K562 treated with DMSO at 1 percent for 48 hours (cell line): ENCODE data around the gene TBC1D10A. TPM values are rescaled to one million over a fixed set of nuclear protein-coding genes. Genes with fewer than 3 reads are reported as not detected.

ENCODE experiments used
- total RNA-seq: library from RNA; unstranded; fragments of 300-600 nt; gene quantifications from 2 replicates; pipeline ENCODE4 v1.2.3, GENCODE V29; 2022; ENCODE audit warnings: low replicate concordance; ENCODE audit errors: extremely low read depth

TBC1D10A gene, protein sequence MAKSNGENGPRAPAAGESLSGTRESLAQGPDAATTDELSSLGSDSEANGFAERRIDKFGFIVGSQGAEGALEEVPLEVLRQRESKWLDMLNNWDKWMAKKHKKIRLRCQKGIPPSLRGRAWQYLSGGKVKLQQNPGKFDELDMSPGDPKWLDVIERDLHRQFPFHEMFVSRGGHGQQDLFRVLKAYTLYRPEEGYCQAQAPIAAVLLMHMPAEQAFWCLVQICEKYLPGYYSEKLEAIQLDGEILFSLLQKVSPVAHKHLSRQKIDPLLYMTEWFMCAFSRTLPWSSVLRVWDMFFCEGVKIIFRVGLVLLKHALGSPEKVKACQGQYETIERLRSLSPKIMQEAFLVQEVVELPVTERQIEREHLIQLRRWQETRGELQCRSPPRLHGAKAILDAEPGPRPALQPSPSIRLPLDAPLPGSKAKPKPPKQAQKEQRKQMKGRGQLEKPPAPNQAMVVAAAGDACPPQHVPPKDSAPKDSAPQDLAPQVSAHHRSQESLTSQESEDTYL
- total RNA-seq, result not detected in 2 replicates

DNA sequence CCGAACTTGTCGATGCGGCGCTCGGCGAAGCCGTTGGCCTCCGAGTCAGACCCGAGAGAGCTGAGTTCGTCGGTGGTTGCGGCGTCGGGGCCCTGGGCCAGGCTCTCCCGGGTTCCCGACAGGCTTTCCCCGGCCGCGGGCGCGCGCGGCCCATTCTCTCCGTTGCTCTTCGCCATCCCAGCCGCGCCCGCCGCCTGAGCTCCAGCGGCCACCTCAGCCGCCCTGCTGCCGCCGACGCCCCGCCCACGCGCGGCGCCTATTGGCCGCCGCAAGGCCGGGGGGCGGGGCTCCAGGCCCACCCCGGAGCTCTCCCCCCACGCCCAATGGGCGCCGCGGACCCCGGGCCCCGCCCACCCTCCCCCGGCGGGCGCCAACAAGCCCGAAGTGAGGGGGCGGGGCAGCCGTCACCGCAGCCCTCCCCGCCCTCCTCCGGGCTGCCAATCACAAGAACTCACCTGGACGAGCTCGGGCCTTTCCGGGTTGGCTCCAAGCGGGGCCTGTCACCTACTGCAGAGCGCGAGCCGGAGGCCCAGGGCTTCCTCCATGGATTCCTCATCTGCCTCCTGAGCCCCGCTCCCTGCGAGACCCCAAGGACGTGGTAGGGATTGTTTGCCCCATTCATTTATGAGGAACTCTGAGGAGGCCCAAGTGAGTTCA lies at the start of gene TBC1D10A:
TSS of gene TBC1D10A (minus strand) at position 236 of the 657 bp plus-strand sequence. CDS start at position 176, 60 bp downstream.

DNA sequence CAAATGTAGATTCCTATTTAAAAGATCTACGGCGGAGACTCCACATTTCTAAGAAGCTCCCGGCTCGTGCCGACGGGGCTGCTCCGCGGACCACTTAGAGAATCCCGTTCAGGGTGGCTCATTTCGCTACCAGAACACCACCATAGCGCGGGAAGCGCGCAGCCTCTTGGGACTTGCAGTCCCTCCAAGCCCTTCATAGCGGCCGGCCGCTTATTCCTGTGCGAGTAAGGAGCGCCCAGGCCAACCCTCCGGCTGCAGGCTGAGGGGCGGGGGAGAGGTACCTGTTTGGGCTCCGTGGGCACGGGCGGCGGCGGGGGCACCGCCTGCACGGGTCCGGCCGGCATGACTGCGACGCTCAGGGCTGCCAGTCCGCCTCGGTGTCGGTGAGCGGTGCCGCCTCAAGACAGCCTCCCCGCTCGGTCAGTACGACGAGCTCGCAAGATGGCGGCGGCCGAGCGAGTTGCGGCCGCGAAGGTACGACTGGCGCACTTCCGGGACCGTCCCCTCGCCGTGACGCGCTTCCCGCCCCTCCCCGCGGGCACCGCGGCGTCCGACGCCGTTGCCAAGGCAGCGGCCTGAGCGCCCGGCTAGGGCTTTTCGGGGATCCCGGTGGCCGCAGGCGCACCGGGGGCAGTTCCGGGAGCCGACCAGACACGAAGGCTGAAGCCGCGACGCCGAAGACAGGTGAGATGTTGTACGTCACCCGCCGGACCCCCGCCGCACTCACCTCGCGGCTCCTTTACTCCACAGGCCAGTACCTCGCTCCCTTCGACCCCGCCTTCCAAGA lies 29.9 kb upstream of the TBC1D10A start, which contains the start of the genes CCDC157 and SF3A1:
TSS of gene CCDC157 (plus strand) at position 559 of the 787 bp plus-strand sequence. CDS start 8,994 bp downstream, outside the sequence.
TSS of gene SF3A1 (minus strand) at position 446 of the 787 bp plus-strand sequence. CDS start at position 344, 102 bp downstream.

DNA sequence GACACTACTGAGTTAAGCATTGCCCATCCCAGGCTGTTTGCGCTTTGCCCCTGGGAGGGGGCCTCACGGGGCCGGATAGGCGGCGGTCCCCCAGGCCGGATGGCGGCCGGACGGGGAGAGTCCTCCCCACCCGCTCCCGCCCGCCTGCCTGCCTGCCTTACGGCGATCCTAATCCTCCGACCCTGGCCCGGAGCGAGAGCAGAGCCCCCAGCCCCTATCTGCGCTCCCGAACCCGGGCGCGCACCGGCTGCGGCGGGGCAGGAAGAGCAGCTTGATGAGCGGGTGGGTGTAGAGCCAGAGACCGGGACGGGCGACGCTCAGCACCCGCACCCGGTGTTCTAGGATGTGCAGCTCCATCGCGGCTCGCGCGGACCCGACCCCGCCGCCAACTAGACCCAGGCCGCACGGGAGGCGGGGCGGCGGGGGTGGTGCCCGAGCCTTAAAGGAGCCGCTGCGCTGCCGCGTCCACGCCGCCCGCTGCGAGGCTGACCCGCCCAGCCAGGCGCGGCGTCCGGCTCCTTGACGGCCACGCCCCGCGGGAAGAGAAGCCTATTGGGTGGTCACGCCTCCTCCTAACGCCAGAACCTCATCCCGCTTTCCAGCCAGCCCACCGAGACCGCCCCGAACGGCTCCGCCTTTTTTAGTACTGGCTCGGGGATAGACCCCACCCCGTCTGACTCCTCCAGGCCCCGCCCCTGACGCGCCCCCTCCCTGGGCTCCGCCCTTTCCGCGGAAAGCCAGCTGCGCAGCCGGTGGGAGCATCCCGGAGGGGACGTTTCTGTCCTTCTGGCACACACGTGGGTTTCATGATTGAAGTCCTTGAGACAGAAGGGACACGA lies 37.4 kb downstream of the TBC1D10A start, which contains the start of gene CASTOR1:
TSS of gene CASTOR1 (minus strand) at position 365 of the 839 bp plus-strand sequence. CDS start at position 357, 8 bp downstream.

DNA sequence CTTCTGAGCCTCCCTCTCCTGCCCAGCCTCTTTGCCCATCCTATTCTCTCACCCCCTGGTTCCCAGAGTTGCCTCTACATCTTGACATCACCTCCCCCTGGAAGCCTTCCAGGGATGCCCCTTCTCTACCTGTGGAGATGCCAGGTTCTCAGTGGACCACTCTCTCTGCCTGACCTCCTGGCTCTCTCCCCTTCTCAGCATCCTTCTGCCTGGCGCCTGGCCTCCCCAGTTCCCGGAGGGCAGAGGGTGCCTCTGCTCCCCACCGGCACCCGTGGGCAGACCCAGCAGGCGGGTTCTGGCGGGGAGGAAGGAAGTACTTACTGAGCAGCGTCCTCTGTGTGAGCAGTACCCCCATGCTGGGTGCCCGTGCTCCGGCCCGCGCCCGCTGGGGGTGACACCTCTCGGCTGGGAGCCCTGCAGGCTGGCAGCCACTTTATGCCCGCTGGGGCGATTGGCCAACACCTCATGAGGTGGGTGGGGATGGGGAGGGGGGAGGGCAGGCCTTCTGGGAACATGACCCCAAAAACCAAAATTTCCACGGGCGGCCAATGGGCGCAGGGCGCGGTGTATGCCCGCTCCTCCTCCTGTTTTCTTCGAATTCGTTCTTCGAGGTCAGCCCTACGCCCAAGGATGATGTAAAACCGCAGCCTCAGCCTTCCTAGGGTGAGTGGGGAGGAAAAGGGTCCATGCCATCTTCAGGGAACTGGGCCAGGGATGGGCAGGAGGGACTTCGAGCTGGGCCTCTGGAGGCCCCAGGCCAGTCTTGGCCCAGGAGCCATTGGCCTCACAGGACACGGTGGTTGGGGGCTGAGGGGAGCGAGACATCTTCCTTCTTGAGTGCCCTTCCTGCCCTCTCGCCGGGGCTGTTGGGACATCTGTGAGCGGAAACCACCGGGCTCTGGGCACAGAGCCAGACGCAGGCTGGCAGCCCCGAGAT lies 60.0 kb downstream of the TBC1D10A start, which contains the start of gene OSM:
TSS of gene OSM (minus strand) at position 407 of the 937 bp plus-strand sequence. CDS start at position 355, 52 bp downstream.

DNA sequence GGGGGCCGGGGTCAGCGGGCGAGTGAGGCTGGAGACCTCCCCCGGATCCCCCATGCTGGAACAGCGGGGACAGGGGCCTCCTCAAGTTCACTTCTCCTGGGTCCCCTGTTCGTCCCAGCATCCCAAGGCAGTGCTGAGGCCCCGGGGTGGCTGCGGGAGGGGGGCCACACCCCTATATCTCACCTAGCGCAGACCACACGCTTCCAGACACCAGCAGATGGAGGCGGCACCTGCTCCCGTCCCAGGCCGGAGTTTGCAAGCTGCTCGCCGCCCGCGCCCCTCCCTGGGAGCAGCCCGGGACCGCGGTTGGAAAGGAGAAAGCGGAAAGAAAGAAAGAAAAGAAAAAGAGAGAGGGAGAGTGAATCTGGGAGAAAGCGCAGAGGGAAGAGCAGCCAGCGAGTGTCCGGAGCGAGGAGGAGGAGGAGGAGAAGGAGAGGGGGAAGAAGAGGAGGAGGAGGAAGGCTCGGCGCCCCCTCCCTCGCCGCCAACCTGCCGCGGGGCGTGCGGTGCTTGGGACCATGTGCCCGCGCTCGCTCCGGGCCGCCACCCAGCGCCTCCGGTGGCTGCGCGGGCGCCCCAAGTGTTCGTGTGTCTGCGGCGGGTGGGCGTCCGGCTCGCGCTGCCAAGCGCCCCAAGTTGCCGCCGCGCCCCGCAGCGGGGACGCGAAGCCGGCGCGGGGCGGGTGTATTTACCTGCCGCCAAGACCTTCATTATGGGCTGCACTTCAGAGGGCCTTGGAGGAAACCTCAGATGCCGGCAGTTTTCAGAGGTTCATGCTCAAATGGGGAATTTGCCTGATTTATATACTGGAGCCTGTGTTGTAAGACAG lies 80.5 kb downstream of the TBC1D10A start, which contains the start of gene LIF:
TSS of gene LIF (minus strand) at position 775 of the 829 bp plus-strand sequence. CDS start at position 711, 64 bp downstream.

Other genes starting within 250 kb of the TBC1D10A start
- gene HORMAD2, start 246.5 kb downstream of the TBC1D10A start, total RNA-seq, result not detected in 2 replicates
- not detected in 2 replicates for gene LIF, start 80.2 kb downstream of the TBC1D10A start, total RNA-seq
- not detected in 2 replicates for gene OSM, start 60.1 kb downstream of the TBC1D10A start, total RNA-seq
- gene CASTOR1, start 37.4 kb downstream of the TBC1D10A start, total RNA-seq, result not detected in 2 replicates
- not detected in 2 replicates for gene SF3A1, start 30.0 kb upstream of the TBC1D10A start, total RNA-seq
- gene CCDC157, start 30.1 kb upstream of the TBC1D10A start, total RNA-seq, result not detected in 2 replicates
- not detected in 2 replicates for gene RNF215, start 60.5 kb upstream of the TBC1D10A start, total RNA-seq
- not detected in 2 replicates for gene SEC14L2, start 70.1 kb upstream of the TBC1D10A start, total RNA-seq
- not detected in 2 replicates for gene MTFP1, start 98.8 kb upstream of the TBC1D10A start, total RNA-seq
- not detected in 2 replicates for gene SEC14L3, start 145.1 kb upstream of the TBC1D10A start, total RNA-seq
- not detected in 2 replicates for gene SEC14L4, start 178.8 kb upstream of the TBC1D10A start, total RNA-seq
- gene SEC14L6, start 219.8 kb upstream of the TBC1D10A start, total RNA-seq, result not detected in 2 replicates
- not detected in 2 replicates for gene GAL3ST1, start 247.7 kb upstream of the TBC1D10A start, total RNA-seq